OCI-LY1 (cell line): Measurements from ENCODE around the gene LHFPL2.

Experiments used
- H2AFZ ChIP-seq: fragments of 200-600 bp; sonication (generic), shearing (Covaris generic); 2 replicates; pipeline ENCODE4 v1.6.0; 2014; ENCODE audit warnings: antibody characterized with exemption, mild to moderate bottlenecking, low read length
- H3F3A ChIP-seq: fragments of 200-600 bp; sonication (generic), shearing (Covaris generic); 2 replicates; pipeline ENCODE4 v1.6.0; 2014; ENCODE audit warnings: mild to moderate bottlenecking, antibody characterized with exemption, low read length, moderate library complexity; ENCODE audit not compliant: insufficient read depth
- H3K27ac ChIP-seq: fragments of 200-600 bp; sonication (generic); 2 replicates; pipeline ENCODE4 v1.5.1; 2014; ENCODE audit warnings: low read length, mixed run types, mild to moderate bottlenecking, low read depth; ENCODE audit not compliant: poor library complexity, severe bottlenecking
- H3K27me3 ChIP-seq: fragments of 200-600 bp; sonication (generic); 2 replicates; pipeline ENCODE4 v1.6.0; 2014; ENCODE audit warnings: antibody characterized with exemption, mild to moderate bottlenecking, low read length, moderate library complexity; ENCODE audit not compliant: insufficient read depth
- H3K36me3 ChIP-seq: fragments of 200-600 bp; sonication (generic); 2 replicates; pipeline ENCODE4 v1.6.1; 2014; ENCODE audit warnings: mild to moderate bottlenecking, antibody characterized with exemption, low read length, moderate library complexity, mixed read lengths; ENCODE audit not compliant: insufficient read depth
- H3K4me1 ChIP-seq: fragments of 200-600 bp; sonication (generic); 2 replicates; pipeline ENCODE4 v1.5.1; 2014; ENCODE audit warnings: mild to moderate bottlenecking, low read length, moderate library complexity; ENCODE audit not compliant: insufficient read depth, severe bottlenecking
- H3K4me2 ChIP-seq: fragments of 200-600 bp; sonication (generic), shearing (Covaris generic); 2 replicates; pipeline ENCODE4 v1.6.1; 2014; ENCODE audit warnings: low read length
- H3K4me3 ChIP-seq: fragments of 200-600 bp; sonication (generic); 2 replicates; pipeline ENCODE4 v1.5.1; 2014; ENCODE audit warnings: low read length, low read depth, mild to moderate bottlenecking, mixed read lengths; ENCODE audit not compliant: poor library complexity, severe bottlenecking
- H3K79me2 ChIP-seq: fragments of 200-600 bp; shearing (Covaris generic); 2 replicates; pipeline ENCODE4 v1.6.1; 2016; ENCODE audit warnings: mixed run types, low read length, mixed read lengths; ENCODE audit not compliant: insufficient read depth
- H3K9ac ChIP-seq: fragments of 200-600 bp; sonication (generic), shearing (Covaris generic); 2 replicates; pipeline ENCODE4 v1.6.1; 2014; ENCODE audit warnings: mild to moderate bottlenecking, low read length, mixed read lengths
- H3K9me2 ChIP-seq: fragments of 200-600 bp; sonication (generic), shearing (Covaris generic); 2 replicates; pipeline ENCODE4 v1.6.1; 2014; ENCODE audit warnings: low read depth, mild to moderate bottlenecking, low read length, mixed read lengths
- H3K9me3 ChIP-seq: fragments of 200-600 bp; shearing (Covaris generic); 2 replicates; pipeline ENCODE4 v1.6.1; 2014; ENCODE audit warnings: low read length, mixed read lengths
- H4K20me1 ChIP-seq: fragments of 200-600 bp; sonication (generic), shearing (Covaris generic); 2 replicates; pipeline ENCODE4 v1.6.0; 2016; ENCODE audit warnings: mild to moderate bottlenecking, low read length; ENCODE audit not compliant: insufficient read depth
- EZH2 ChIP-seq: fragments of 200-600 bp; sonication (generic), shearing (Covaris generic); IDR thresholded peaks from 2 replicates; pipeline ENCODE4 v1.8.0; 2017; ENCODE audit warnings: borderline replicate concordance, mixed run types, mild to moderate bottlenecking, antibody characterized with exemption, low read length, moderate library complexity, mixed read lengths
- TF ChIP-seq, protein P1 (sequence below): fragments of 200-600 bp; sonication (generic), shearing (Covaris generic); IDR thresholded peaks from 2 replicates; pipeline ENCODE4 v1.5.1; 2017; ENCODE audit warnings: mild to moderate bottlenecking, antibody characterized with exemption, low read length, moderate library complexity, mixed read lengths

LHFPL2 gene

DNA sequence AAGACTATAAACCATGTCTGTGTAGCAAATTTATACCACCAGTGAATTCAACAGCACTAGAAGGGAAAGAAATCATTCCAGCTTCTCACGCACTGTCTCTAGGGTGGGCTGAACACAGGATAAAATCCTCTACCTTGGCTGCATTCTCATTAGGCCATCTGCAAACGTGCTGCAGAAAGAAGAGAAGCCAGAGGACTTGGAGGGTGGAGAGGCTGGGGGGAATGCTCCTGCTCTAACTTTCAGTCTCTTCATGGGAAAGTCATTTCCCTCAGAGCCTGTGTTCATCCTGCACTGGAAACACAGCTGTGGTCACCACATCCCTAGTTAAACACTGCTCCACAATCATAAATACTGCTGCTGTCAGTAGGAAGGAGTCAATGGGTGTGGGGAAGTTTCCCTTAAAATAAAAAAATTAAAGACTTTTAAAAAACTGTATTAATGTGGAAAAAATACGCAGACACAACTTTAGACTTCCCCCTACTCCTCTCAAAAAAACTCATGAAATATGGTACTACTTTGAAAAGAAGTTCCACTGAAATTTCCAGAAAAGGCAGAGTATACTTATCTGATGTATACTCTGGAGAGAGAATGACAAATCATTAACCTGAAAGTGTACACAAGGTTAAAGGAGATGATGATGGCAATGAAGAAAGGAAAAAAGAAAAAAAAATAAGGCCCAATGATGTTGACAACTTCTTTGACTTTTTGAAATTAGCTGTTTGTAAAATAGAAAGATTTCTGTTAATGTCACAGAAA lies 46.8 kb downstream of the LHFPL2 start:
- Histone ChIP-seq H3K27me3 (no peaks in the 10 kb centered on the region), H3K9ac (no peak overlapping the region), H3K4me1 (peaks cover 9% of the 10 kb centered on the region), H3K4me2 (no peak overlapping the region), H2AFZ (no peak overlapping the region), H3K79me2 (peaks cover 7% of the 10 kb centered on the region; the same call in 1 of the 2 replicates), H3K36me3 (peaks cover 5% of the 10 kb centered on the region; the same call in 1 of the 2 replicates), H3F3A (no peaks in the 10 kb centered on the region), H3K9me2 (no peaks in the 10 kb centered on the region), H3K27ac (no peak overlapping the region), H4K20me1 (no peaks in the 10 kb centered on the region), H3K4me3 (no peak overlapping the region), H3K9me3 (no peaks in the 10 kb centered on the region)
- TF ChIP-seq, protein P1, sequence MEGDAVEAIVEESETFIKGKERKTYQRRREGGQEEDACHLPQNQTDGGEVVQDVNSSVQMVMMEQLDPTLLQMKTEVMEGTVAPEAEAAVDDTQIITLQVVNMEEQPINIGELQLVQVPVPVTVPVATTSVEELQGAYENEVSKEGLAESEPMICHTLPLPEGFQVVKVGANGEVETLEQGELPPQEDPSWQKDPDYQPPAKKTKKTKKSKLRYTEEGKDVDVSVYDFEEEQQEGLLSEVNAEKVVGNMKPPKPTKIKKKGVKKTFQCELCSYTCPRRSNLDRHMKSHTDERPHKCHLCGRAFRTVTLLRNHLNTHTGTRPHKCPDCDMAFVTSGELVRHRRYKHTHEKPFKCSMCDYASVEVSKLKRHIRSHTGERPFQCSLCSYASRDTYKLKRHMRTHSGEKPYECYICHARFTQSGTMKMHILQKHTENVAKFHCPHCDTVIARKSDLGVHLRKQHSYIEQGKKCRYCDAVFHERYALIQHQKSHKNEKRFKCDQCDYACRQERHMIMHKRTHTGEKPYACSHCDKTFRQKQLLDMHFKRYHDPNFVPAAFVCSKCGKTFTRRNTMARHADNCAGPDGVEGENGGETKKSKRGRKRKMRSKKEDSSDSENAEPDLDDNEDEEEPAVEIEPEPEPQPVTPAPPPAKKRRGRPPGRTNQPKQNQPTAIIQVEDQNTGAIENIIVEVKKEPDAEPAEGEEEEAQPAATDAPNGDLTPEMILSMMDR, result no peak
- no peak for TF ChIP-seq EZH2

- Histone ChIP-seq H4K20me1 (no peaks in the 10 kb centered on the region), H3K9me2 (no peaks in the 10 kb centered on the region), H3F3A (no peaks in the 10 kb centered on the region), H3K79me2 (peaks cover 7% of the 10 kb centered on the region; the same call in 1 of the 2 replicates), H2AFZ (no peak overlapping the region), H3K4me2 (no peak overlapping the region), H3K27ac (no peak overlapping the region), H3K4me1 (peaks cover 9% of the 10 kb centered on the region), H3K36me3 (peaks cover 5% of the 10 kb centered on the region; the same call in 1 of the 2 replicates), H3K9ac (no peak overlapping the region), H3K4me3 (no peak overlapping the region), H3K9me3 (no peaks in the 10 kb centered on the region), H3K27me3 (no peaks in the 10 kb centered on the region)
- TF ChIP-seq EZH2, result no peak
- TF ChIP-seq, protein P1, result no peak
Measured at GRCh38 chr5:78600687-78601414, 47.7 kb downstream of the LHFPL2 start.

- Histone ChIP-seq H3K4me3 (no peak overlapping the region), H3F3A (no peaks in the 10 kb centered on the region), H3K4me2 (no peak overlapping the region), H3K36me3 (peaks cover 3% of the 10 kb centered on the region; the same call in 1 of the 2 replicates), H3K27me3 (no peaks in the 10 kb centered on the region), H3K4me1 (peaks cover 25% of the 10 kb centered on the region), H3K79me2 (peaks cover 7% of the 10 kb centered on the region; the same call in 1 of the 2 replicates), H3K27ac (no peak overlapping the region), H3K9me2 (no peaks in the 10 kb centered on the region), H2AFZ (no peak overlapping the region), H4K20me1 (no peaks in the 10 kb centered on the region), H3K9me3 (no peaks in the 10 kb centered on the region), H3K9ac (no peak overlapping the region)
- TF ChIP-seq, protein P1, result no peak
- no peak for TF ChIP-seq EZH2
Measured at GRCh38 chr5:78598973-78599372, 49.6 kb downstream of the LHFPL2 start.
